ENCODE measurements around the gene KLLN. TPM values are rescaled to one million over a fixed set of nuclear protein-coding genes. Genes with fewer than 3 reads are reported as not detected.

Gene KLLN
- total and polyA plus RNA-seq, 2 of the 8 experiments (the other 6 are each of a cell fraction or from before 2014, with no cell fraction given) = 0.24 to 0.73 TPM

GRCh38 chr10:87841186-87841585 lies 22.1 kb downstream of the KLLN start:
- Histone ChIP-seq H3K4me1 (replicated peaks in 1 of 4; ENCODE audit: control insufficient read depth in 3 of 4, insufficient read depth in 4 of 4, low read length in 3 of 4) (no peaks in the 10 kb centered on the region), H4K91ac (replicated peaks; ENCODE audit: insufficient read length, low read length) (no peak overlapping the region), H3K9ac (replicated peaks in 1 of 4; ENCODE audit: extremely low read depth in 1 of 4, low read depth in 3 of 4, low read length in 3 of 4) (no peak overlapping the region), H4K8ac (ENCODE audit: extremely low read depth, insufficient read depth, low read length) (no peak overlapping the region), H3K27me3 (replicated peaks in 1 of 4; ENCODE audit: control insufficient read depth in 3 of 4, extremely low read depth in 1 of 4, insufficient read depth in 3 of 4, low read length in 3 of 4) (no peaks in the 10 kb centered on the region), H3K79me2 (ENCODE audit: control insufficient read depth in 1 of 2, insufficient read depth in 2 of 2, low read length in 2 of 2) (no peaks in the 10 kb centered on the region), H3K9me3 (ENCODE audit: insufficient read depth in 2 of 2, low read depth in 1 of 2, low read length in 1 of 2) (no peaks in the 10 kb centered on the region), H3K18ac (ENCODE audit: extremely low read depth, low read length) (no peak overlapping the region), H3K36me3 (ENCODE audit: control insufficient read depth in 2 of 4, insufficient read depth in 4 of 4, low read length in 3 of 4) (no peaks in the 10 kb centered on the region), H2AK5ac (ENCODE audit: low read depth, low read length) (no peak overlapping the region), H3K4me2 (ENCODE audit: insufficient read depth in 1 of 2, low read depth in 2 of 2, low read length in 2 of 2) (no peak overlapping the region), H2AFZ (ENCODE audit: low read length) (no peak overlapping the region), H3K4ac (replicated peaks; ENCODE audit: insufficient read length, low read depth, low read length) (no peak overlapping the region), H4K5ac (ENCODE audit: insufficient read length, low read depth, low read length) (no peak overlapping the region), H3K4me3 (ENCODE audit: extremely low read depth in 1 of 4, insufficient read depth in 2 of 4, low read depth in 3 of 4, low read length in 4 of 4) (no peak overlapping the region), H3K23ac (ENCODE audit: insufficient read length) (no peak overlapping the region), H3K23me2 (ENCODE audit: low read depth, low read length) (no peaks in the 10 kb centered on the region), H4K20me1 (replicated peaks in 1 of 2; ENCODE audit: control insufficient read depth in 1 of 2, insufficient read depth in 2 of 2, low read length in 2 of 2) (no peaks in the 10 kb centered on the region), H2BK12ac (ENCODE audit: low read depth, low read length) (no peak overlapping the region), H2BK120ac (replicated peaks; ENCODE audit: low read depth, low read length) (no peak overlapping the region), H3K27ac (ENCODE audit: low read depth, low read length) (no peak overlapping the region), H2BK15ac (ENCODE audit: low read length) (no peak overlapping the region), H3K14ac (ENCODE audit: insufficient read length) (no peak overlapping the region), H2BK20ac (ENCODE audit: low read length) (no peak overlapping the region), H3K56ac (replicated peaks; ENCODE audit: insufficient read length, low read depth, low read length) (no peak overlapping the region), H3K79me1 (ENCODE audit: low read depth, low read length) (no peaks in the 10 kb centered on the region), H2BK5ac (ENCODE audit: low read depth, low read length) (no peak overlapping the region)
- FAIRE-seq (no peak), DNase-seq (ENCODE audit: low read depth in 1 of 2, low spot score in 2 of 2) (no peak)
- POLR2A ChIA-PET (ENCODE audit: partially characterized antibody) = interaction anchor here (1.5 kb wide), 1 partner anchor 23 kb away, joined by 3 read pairs; the partner anchor contains the start of gene ATAD1
- TF ChIP-seq ATF3 (IDR thresholded peaks at IDR 0.05; ENCODE audit: insufficient read depth, low read depth, low read length) = no peak
- no peak for TF ChIP-seq POLR2AphosphoS5 (IDR thresholded peaks at IDR 0.05; ENCODE audit: low read depth, low read length)
- TF ChIP-seq SUZ12 (IDR thresholded peaks at IDR 0.05; ENCODE audit: low read length) = no peak
- CTCF ChIA-PET (ENCODE audit: partially characterized antibody) = interaction anchor here (0.6 to 1.1 kb wide), 2 partner anchors 9 to 356 kb away, joined by 3 read pairs; no protein-coding TSS in a partner anchor
- WGBS, 2 experiments (ENCODE audit: extremely low coverage in 1 of 2, insufficient coverage in 1 of 2, insufficient read length in 1 of 2, insufficient replicate concordance in 2 of 2, low coverage in 1 of 2, low lambda C conversion rate in 2 of 2, missing lambda C conversion rate in 1 of 2) = 90% methylated on average over 3 of the region's 3 CpGs; no CpG with 5 or more reads in 1 of the 2 experiments
